ENCODE measurements around the gene LILRA6.
"Not testable (repeated sequence)": the region's sequence is repeated elsewhere in the genome, so short reads cannot be mapped to it uniquely, and the experiment has no call there.

Gene LILRA6

GRCh38 chr19:54266133-54266532 is 23.5 kb upstream of the LILRA6 start:
- in situ Hi-C loops (cut with MboI; ENCODE audit: low sequenced_read_pairs), result no loop called here

- in situ Hi-C loops (cut with MboI; ENCODE audit: low sequenced_read_pairs), result no loop called here
These were observed 19.9 kb upstream of the LILRA6 start for GRCh38 chr19:54262470-54262869.

DNA sequence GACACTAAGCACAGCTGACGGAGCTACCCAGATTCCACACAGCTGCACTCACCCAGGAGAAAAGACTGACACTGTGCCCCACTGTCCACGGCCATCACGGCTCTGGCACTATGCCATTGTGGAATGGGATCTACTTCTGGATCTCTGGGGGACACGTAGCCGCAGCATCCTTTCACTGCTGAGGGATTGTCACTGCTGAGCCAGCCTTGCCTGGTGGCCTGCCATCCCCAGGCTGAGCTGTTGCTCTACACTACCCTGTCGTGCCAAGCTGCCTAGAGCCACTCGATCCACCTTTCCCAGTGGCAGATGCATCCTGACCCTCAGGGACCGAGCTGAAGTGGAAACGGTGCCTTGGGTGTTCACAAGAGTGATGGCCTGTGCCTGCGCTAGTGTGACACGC is 19.5 kb upstream of the LILRA6 start:
- in situ Hi-C loops (cut with MboI; ENCODE audit: low sequenced_read_pairs), result no loop called here

- in situ Hi-C loops (cut with MboI; ENCODE audit: low sequenced_read_pairs), result no loop called here
These were observed 14.5 kb upstream of the LILRA6 start, which contains the start of gene LILRB5 for GRCh38 chr19:54257116-54257480. TSS of gene LILRB5 (minus strand) at chr19:54257273. CDS start at chr19:54257193, 80 bp downstream.

- in situ Hi-C loops (cut with MboI; ENCODE audit: low sequenced_read_pairs), result no loop called here
These were observed 13.9 kb upstream of the LILRA6 start for GRCh38 chr19:54256250-54257115.

DNA sequence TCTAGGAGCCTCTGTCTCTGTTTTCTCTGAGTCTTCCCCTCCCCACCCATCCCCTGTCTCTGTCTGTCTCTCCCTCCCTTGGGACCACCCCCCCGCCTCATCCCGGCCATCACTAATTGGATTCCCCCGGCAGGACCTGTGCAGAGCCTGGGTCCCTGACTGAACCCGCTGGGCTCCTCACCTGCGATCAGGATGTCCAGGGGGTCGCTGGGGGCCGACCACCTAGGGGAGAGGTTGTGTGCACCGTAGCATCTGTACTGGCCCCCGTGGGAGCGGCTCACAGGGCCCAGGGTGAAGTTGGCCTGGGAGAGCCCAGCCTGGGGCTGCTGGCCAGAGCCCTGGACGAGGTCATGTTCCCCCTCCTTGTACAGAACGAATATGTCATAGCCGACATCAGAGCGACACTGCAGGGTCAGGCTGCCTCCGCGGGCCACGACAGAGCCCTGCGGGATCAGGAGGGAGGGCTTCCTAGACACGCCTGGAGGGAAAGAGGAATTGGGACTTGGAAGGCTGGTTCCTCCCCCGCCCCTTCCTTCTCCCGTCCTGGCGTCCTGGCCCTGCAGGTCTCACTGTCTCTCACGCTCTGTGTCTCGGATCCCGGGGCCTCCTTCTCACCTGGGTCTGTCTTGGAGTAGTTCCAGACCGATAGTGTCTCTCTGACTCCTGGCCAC is 12.7 kb upstream of the LILRA6 start:
- in situ Hi-C loops (cut with MboI; ENCODE audit: low sequenced_read_pairs), result no loop called here

GRCh38 chr19:54254195-54254906 is 11.8 kb upstream of the LILRA6 start:
- in situ Hi-C loops (cut with MboI; ENCODE audit: low sequenced_read_pairs), result no loop called here

GRCh38 chr19:54253331-54254194 is 11.0 kb upstream of the LILRA6 start:
- in situ Hi-C loops (cut with MboI; ENCODE audit: low sequenced_read_pairs), result no loop called here

GRCh38 chr19:54252845-54253244 is 10.3 kb upstream of the LILRA6 start:
- in situ Hi-C loops (cut with MboI; ENCODE audit: low sequenced_read_pairs), result no loop called here

- in situ Hi-C loops (cut with MboI; ENCODE audit: low sequenced_read_pairs), result no loop called here
These were observed 9.7 kb upstream of the LILRA6 start for GRCh38 chr19:54252243-54252642.

GRCh38 chr19:54248016-54248601 is 5.5 kb upstream of the LILRA6 start:
- in situ Hi-C loops (cut with MboI; ENCODE audit: low sequenced_read_pairs), result no loop called here

DNA sequence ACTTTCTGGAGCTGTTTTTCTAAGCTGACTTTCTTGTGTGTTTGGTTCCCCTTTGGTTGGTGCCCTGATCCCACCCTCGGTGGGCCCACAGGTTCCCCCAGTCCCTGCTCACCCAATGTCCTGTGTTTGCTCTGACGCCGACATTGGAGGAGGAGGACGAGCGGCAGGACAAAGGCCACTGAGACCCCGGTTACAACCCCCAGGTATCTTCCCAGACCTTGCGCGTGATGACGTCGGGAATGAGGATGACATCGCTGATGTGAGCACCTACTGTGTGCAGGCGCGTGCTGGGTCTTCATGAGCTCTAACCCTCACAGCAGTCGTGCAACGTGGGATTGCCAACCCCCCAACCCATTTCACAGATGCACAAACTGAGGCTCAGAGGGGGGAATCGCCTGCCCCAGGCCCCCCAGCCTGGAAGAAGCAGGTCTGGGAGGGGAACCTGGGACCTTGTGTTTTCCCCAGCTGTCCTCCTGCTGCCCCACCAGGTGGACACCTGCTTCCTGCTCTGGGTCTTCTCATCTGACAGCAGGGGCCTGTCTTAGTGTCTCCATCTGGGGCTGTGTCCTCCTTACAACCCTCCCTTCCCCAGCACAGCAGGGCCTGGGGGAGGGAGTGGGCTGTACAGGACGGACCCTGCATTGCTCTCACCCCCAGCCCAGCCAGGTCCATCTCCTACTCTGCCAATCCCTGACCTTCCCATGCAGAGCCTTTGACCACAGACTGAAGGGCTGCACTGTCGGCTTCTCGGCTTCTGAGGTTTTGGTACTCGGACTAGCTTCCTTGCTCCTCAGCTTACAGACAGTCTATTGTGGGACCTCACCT is 4.7 kb upstream of the LILRA6 start:
- in situ Hi-C loops (cut with MboI; ENCODE audit: low sequenced_read_pairs), result no loop called here

DNA sequence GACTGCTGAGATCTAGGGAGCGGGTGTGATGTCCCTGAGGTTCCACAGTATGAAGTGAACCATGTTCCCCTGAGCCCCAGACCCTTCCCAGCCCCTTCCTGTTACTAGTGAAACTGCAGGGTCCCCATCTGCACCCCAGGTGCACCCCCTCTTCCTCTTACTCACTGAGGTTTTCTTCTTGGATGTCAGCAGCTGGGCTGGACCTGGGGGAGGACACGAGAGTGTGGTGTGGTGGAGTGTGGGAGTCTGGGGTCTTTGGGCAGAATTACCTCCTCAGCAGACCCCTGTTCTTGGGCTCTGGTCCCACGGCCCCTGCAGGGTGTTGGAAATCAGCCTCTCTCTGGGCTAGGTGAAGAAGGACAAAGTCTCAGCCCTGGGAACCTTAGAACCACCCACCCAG is 3.3 kb upstream of the LILRA6 start:
- in situ Hi-C loops (cut with MboI; ENCODE audit: low sequenced_read_pairs), result no loop called here

DNA sequence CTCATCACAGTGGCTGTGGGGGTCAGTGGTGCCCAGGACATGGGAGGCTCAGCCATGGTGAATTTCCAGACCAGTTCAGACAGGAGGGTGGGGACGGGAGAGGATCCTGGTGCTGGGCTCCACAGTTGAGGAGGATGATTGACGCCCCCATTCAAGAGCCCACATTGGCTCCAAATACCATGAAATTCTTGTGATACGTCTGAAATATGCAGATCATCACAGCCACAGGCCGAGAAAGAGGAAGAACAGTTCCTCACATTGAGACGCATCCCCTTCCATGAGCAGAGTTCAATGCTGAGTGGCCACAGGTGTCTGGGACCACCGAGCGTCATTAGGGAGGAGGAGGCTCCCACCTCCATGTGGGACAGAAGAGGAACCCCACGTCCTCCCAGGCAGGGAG is 1.2 kb upstream of the LILRA6 start:
- in situ Hi-C loops (cut with MboI; ENCODE audit: low sequenced_read_pairs), result not testable (repeated sequence)

DNA sequence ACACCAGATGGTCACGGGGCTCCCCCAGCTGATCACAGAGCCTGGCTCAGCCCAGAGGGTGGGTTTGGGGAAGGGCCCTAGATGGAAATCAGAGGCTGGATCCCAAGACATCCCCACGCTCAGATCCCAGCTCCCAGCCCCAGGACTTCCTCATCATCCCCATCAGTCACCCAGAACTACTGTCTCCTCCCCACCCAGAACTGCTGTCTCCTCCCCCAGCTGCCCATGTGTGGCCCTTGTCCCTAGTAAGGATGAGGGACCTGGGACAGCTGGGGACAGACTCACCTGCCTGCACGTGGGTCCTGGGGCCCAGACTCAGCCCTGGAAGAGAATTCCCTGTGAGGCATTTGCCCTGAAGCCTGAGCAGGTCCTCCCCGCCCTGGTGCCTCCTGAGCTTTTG is 356 bp downstream of the LILRA6 start:
- in situ Hi-C loops (cut with MboI; ENCODE audit: low sequenced_read_pairs), result not testable (repeated sequence)

DNA sequence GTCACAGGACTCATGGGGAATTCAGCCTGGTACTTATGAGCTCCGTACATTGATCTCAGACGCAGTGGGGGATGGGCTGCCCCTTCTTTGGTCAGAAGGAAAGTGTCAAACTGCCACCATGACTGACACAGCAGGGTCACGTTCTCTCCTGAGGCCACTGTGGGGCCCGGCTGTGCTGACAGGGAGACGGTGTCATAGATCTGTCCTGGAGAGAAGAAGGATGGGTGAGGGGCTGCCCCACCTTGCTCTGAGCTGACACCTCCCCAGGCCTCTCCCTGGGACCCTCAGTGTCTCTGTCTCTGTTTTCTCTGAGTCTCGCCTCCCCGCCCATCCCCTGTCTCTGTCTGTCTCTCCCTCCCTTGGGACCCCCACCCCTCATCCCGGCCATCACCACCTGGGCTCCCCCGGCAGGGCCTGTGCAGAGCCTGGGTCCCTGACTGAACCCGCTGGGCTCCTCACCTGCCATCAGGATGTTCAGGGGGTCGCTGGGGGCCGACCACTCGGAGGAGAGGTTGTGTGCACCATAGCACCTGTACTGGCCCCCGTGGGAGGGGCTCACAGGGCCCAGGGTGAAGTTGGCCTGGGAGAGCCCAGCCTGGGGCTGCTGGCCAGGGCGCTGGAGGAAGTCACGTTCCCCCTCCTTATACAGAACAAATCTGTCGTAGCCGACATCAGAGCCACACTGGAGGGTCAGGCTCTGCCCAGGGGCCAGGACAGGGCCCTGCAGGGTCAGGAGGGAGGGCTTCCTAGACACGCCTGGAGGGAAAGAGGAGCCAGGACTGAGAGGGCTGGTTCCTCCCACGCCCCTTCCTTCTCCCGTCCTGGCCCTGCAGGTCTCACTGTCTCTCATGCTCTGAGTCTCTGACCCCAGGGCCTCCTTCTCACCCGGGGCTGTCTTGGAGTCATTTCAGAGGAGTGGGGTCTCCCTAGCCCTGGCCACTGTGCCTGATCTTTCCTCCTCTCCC is 1.9 kb downstream of the LILRA6 start:
- in situ Hi-C loops (cut with MboI; ENCODE audit: low sequenced_read_pairs), result not testable (repeated sequence)

- in situ Hi-C loops (cut with MboI; ENCODE audit: low sequenced_read_pairs), result not testable (repeated sequence)
These were observed 2.9 kb downstream of the LILRA6 start for GRCh38 chr19:54239491-54240371.

Data from hTERT RPE-1 (cell line).